HG03460 (cell line): Measurements from ENCODE around the gene EEF2.
"Not testable (repeated sequence)": the region's sequence is repeated elsewhere in the genome, so short reads cannot be mapped to it uniquely, and the experiment has no call there.

ENCODE experiments used
- ATAC-seq: cut with Tn5 transposase; IDR thresholded peaks from one replicate; pipeline ENCODE4 v1.9.1; 2021; ENCODE audit not compliant: unreplicated experiment

The EEF2 gene

GRCh38 chr19:4015705-4016402 is 30.6 kb upstream of the EEF2 start:
- no peak for ATAC-seq

- no peak for ATAC-seq
These were observed 29.6 kb upstream of the EEF2 start for GRCh38 chr19:4014541-4015491.

GRCh38 chr19:4013886-4014540 is 28.8 kb upstream of the EEF2 start:
- ATAC-seq: no peak

GRCh38 chr19:4012975-4013634 is 27.8 kb upstream of the EEF2 start:
- ATAC-seq: no peak

GRCh38 chr19:4012092-4012974 is 27.1 kb upstream of the EEF2 start:
- ATAC-seq: no peak

- ATAC-seq: not testable (repeated sequence)
These were observed 26.2 kb upstream of the EEF2 start for GRCh38 chr19:4011430-4011829.

GRCh38 chr19:4010808-4011110 is 25.5 kb upstream of the EEF2 start:
- no peak for ATAC-seq

GRCh38 chr19:4009990-4010807 is 24.9 kb upstream of the EEF2 start:
- no peak for ATAC-seq

- no peak for ATAC-seq
These were observed 22.7 kb upstream of the EEF2 start for GRCh38 chr19:4007836-4008539.

GRCh38 chr19:4007021-4007835 is 22.0 kb upstream of the EEF2 start, which contains the start of gene PIAS4:
Gene PIAS4, plus strand, starts transcription at chr19:4007736. Its CDS starts 25 bp downstream, at chr19:4007761.
- peak; percentile 77 for ATAC-seq

- ATAC-seq: not testable (repeated sequence)
These were observed 20.2 kb upstream of the EEF2 start for GRCh38 chr19:4005436-4005835.

- ATAC-seq: not testable (repeated sequence)
These were observed 15.5 kb upstream of the EEF2 start for GRCh38 chr19:4000798-4001197.

- ATAC-seq: not testable (repeated sequence)
These were observed 13.6 kb upstream of the EEF2 start for GRCh38 chr19:3998667-3999412.

- no peak for ATAC-seq
These were observed 10.3 kb upstream of the EEF2 start for GRCh38 chr19:3995607-3996006.

- ATAC-seq: no peak
These were observed 5.5 kb upstream of the EEF2 start for GRCh38 chr19:3990815-3991117.

- ATAC-seq: no peak
These were observed 2.5 kb upstream of the EEF2 start for GRCh38 chr19:3987619-3988371.
